GM18951 (cell line): ENCODE data around the gene TMEM129.

Source experiments
- POLR2A ChIP-seq: IDR thresholded peaks from 4 replicates; pipeline ENCODE4 v1.6.1; 2011; ENCODE audit warnings: mild to moderate bottlenecking; ENCODE audit not compliant: insufficient read length, insufficient read depth; ENCODE audit errors: extremely low read depth
- in situ Hi-C: fragments of 300-500 bp; cut with MboI; formaldehyde crosslinking; loops from one replicate; pipeline ENCODE4 v1.12.0; 2022; ENCODE audit warnings: low sequenced_read_pairs, mixed read lengths, inconsistent platforms; ENCODE audit not compliant: unreplicated experiment

The TMEM129 gene, protein sequence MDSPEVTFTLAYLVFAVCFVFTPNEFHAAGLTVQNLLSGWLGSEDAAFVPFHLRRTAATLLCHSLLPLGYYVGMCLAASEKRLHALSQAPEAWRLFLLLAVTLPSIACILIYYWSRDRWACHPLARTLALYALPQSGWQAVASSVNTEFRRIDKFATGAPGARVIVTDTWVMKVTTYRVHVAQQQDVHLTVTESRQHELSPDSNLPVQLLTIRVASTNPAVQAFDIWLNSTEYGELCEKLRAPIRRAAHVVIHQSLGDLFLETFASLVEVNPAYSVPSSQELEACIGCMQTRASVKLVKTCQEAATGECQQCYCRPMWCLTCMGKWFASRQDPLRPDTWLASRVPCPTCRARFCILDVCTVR

GRCh38 chr4:1721003-1721665 lies at the start of gene TMEM129, which contains the start of gene TACC3:
TMEM129 (minus strand) TSS chr4:1721323; CDS start chr4:1720837, 486 bp downstream.
TACC3 (plus strand) TSS chr4:1721521; CDS start chr4:1723422, 1,901 bp downstream.
- TF ChIP-seq POLR2A, result peak; percentile 61
- in situ Hi-C loops, result no loop called here

DNA sequence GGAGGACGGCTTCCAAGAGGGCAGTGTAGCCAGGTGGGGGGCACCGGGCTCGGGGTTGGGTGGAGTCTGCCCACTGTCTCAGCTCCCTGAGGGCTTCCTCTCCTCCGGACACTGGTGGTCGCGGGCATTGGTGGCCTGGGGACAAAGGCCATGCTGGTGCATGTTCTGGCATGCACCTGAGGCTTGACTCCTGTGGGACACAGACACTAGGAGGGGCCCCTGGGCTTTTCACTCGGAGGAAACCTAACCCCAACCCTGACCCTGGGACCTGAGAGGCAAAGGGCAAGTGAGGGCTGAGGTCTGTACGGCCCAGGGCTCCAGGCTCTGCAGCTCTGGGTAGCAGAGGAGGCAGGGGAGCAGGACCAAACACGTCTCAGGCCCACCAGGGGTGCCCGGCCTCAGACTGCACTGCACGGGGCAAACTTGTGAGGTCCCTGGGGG lies 49.7 kb upstream of the TMEM129 start:
- in situ Hi-C loops, result no loop called here

DNA sequence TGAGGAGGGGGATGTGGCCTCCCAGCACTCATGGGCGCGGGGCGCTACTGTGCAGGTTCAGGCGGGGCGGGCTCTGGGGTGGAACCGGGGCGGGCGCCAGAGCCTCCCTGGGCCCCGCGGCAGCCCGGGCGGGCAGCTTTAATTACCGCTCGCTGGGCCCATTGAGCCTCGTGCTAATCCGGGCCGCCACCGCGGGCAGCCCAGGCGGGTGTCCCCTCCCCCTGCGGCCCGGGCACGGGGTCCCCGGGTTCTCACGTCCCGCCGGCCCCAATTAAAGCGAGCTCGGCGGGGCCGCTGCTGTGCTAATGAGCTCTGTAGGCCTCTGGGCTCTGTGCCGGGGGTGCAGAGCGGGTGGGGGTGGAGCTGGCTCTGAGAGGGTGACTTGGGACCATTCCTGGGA lies 49.1 kb upstream of the TMEM129 start:
- in situ Hi-C loops, result no loop called here
- no peak for TF ChIP-seq POLR2A

More for the DNA sequence above, 49.7 kb upstream of the TMEM129 start:
- no peak for TF ChIP-seq POLR2A

GRCh38 chr4:1769692-1770091 lies 48.6 kb upstream of the TMEM129 start:
- in situ Hi-C loops, result no loop called here
- no peak for TF ChIP-seq POLR2A

DNA sequence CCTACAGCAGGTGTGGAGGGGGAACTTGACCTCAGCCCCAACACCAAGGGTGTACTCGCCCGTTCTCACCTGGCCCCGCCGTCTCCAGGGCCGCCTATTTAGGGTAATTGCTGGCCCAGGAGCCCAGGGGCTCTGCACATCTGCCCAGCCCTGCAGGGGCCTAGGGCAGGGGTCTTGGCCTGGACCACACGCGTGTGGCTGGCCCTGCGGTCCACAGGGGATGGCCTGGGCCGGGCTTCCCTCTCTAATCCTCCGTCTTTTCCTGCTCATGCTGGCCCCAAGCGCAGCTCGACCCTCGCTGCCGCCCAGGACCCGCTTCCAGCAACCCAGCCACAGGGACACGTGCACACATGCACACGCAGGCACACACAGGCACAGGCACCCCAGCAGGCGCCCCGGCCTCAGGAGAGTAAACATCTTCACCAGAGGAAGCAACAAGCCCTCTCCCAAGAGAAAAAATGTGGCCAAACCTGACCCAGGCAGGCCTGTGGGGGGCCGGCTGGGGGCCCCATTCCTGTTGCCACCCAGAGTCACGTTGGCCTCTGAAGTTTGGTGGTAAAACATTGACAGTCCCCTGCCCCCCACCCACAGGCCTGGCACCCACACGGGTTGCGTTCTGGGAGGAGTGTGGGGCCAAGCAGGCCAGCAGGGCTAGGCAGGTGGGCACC lies 47.4 kb upstream of the TMEM129 start:
- TF ChIP-seq POLR2A, result no peak
- in situ Hi-C loops, result no loop called here

GRCh38 chr4:1767770-1768366 lies 46.7 kb upstream of the TMEM129 start:
- no peak for TF ChIP-seq POLR2A

GRCh38 chr4:1767061-1767769 lies 46.1 kb upstream of the TMEM129 start:
- in situ Hi-C loops, result no loop called here
- no peak for TF ChIP-seq POLR2A

More at GRCh38 chr4:1767770-1768366, 46.7 kb upstream of the TMEM129 start:
- in situ Hi-C loops, result no loop called here

DNA sequence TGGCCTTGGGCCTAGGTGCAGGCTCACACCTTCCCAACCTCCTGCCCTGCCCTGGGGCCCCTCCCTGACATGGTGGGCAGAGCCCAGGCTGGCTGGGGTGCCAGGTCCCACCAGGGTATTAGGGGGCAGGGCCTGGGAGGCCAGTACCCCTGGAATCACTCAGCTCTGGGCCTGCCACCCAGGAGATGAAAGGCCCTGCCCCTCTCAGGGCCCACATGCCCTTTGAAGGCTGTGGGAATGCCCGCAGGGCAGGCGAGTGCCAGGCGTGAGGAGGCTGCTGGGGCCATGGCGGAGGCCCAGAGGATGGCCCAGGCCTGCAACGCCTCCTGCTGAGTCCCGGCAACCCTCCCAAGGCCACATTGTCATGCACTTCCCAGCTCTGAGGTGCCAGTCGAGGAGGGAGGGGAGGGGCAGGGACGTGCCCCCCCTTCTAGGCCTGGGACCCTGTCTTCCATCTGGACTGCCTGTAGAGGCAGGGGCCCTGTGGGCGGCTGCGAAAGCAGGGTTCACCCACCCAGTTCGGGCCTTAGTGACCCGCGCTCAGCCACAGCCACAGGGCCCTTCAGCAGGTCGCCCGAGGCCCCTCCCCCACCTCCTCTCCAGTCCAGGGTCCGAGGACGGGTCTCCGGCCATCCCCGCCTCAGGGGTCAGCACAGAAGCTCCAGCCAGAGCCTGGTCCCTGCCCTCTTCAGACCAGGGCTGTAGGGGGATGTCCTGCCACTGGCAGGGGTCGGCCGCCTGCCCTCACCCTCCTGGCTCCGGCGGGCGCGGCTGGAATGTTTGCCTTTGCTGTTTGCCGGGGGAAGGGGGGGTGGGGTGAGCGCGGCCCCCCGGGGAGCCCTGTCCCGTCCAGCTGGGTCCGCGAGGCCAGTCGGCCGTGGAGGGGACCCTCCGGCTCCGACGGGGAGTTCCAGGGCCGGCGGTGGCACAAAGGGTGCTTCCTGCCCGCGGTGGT lies 45.3 kb upstream of the TMEM129 start:
- TF ChIP-seq POLR2A, result no peak
- in situ Hi-C loops, result no loop called here

DNA sequence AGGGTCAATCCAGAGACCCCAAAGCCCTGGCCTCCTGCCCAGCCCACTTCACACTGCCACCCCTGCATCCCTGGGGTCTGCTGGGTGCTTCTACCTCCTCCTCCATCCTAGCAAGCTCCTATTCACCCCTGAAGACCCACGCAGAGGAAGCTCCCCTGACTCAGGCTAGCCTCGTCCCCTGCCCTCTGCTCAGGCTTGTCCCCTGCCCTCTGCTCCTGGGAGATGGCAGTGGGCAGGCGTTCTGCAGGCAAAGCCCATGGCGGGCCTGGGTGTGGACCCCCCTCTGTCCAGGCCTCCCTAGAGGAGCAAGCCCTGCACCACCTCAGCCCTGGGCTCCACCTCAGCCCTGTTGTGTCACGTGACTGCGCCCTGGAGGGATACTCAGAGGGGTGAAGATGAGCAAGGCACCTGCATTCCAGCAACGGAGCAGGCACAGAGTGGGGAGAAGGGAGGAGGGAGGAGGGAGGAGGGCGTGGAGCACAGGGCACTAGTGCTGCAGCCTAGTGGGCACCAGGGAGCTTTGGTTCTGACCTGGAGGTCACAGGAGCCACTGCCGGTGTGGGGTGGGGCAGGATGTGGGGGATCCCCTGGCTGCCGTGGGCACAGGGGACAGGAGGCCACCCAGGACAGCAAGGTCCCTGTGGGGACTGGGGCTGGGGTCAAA lies 44.4 kb upstream of the TMEM129 start:
- in situ Hi-C loops, result no loop called here
- no peak for TF ChIP-seq POLR2A

GRCh38 chr4:1764670-1765069 lies 43.5 kb upstream of the TMEM129 start:
- in situ Hi-C loops, result no loop called here
- TF ChIP-seq POLR2A, result no peak

DNA sequence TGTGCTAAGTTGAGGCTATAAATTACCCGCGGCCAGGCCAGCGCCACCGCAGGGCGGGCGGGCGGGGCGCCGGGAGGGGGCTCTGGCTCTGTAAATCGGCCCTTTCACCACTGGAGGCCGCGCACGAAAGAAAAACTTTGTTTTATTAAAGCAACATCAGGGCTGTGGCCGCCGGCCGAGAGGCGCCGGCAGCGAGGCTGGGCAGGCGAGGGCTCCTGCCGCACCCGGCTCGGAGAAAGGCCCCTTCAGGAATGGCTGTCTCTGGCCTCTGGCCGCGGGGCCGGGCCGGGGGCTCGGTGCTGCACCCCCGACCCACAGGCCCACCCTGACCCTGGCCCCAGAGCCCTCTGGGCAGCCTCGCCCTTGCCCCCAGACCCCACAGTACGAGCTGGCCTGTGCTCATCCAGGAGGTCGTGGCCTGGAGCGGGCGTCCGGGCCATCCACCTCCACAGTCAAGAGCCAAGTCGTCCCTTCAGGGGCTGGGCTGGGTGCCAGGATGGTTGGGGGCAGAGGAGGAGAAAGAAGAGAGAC lies 42.5 kb upstream of the TMEM129 start:
- in situ Hi-C loops, result no loop called here
- TF ChIP-seq POLR2A, result no peak
